Mononuclear cell (primary cell): ENCODE data around the gene CIZ1. TPM values are rescaled to one million over a fixed set of nuclear protein-coding genes. Genes with fewer than 3 reads are reported as not detected.
"Not testable (repeated sequence)": the region's sequence is repeated elsewhere in the genome, so short reads cannot be mapped to it uniquely, and the experiment has no call there.

Experiments
- H3K27me3 ChIP-seq: 2 replicates; pipeline ENCODE4 v1.6.0; 2011; ENCODE audit warnings: low read length, control low read depth; ENCODE audit not compliant: insufficient read depth
- H3K4me1 ChIP-seq: 2 replicates; pipeline ENCODE4 v1.5.1; 2011; ENCODE audit warnings: mild to moderate bottlenecking, low read length, control low read depth; ENCODE audit not compliant: insufficient read depth
- H3K4me3 ChIP-seq: 2 replicates; pipeline ENCODE4 v1.5.1; 2011; ENCODE audit warnings: mild to moderate bottlenecking, low read length, moderate library complexity
- H3K9me3 ChIP-seq: 2 replicates; pipeline ENCODE4 v1.5.1; 2011; ENCODE audit warnings: low read depth, mild to moderate bottlenecking, control low read depth, low read length
- total RNA-seq: library from RNA; depleted of rRNA; stranded (reverse); fragments of >200 nt; gene quantifications from one replicate; pipeline ENCODE4 v1.2.3, GENCODE V29; 2012

CIZ1 gene
- 26.0 TPM for total RNA-seq

DNA sequence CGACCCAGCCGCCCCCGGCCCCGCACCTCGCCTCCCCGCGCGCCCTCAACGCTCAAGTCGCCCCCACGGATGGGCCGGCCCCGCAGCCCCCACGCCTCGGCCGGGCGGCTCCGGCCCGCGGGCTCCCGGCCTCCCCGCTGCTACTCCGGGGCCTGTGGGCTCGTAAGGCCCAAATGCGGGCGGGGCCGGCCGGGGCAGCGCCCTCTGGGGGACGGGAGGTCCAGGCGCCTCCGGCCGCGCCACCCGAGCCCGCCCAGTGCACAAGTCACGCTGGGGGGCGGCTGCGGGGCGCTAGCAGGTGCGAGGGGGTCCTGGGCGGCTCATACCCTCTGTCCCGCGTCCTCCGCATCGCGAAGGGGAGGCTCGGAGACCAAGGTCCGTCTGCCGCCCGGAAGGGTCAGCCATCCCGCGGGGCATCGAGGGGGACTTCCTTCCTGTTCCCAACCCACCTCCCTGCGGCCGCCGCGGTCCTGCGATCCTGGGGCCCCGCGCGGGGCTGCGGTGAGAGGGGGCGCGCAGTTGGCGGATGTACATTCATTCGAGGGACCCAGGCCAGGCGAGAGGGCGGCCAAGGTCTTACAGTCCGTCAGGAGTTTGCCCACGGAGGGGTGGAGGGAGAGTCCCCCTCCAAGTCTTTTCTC, at the start of gene CIZ1:
Gene CIZ1 (minus strand): TSS at position 167 of the 641 bp plus-strand sequence. CDS start 715 bp downstream, outside the sequence.
- Histone ChIP-seq H3K4me1 (peaks cover 31% of the 10 kb centered on the region), H3K4me3 (peak within 1 kb of the TSS; percentile 66), H3K9me3 (no peaks in the 10 kb centered on the region), H3K27me3 (no peaks in the 10 kb centered on the region)

DNA sequence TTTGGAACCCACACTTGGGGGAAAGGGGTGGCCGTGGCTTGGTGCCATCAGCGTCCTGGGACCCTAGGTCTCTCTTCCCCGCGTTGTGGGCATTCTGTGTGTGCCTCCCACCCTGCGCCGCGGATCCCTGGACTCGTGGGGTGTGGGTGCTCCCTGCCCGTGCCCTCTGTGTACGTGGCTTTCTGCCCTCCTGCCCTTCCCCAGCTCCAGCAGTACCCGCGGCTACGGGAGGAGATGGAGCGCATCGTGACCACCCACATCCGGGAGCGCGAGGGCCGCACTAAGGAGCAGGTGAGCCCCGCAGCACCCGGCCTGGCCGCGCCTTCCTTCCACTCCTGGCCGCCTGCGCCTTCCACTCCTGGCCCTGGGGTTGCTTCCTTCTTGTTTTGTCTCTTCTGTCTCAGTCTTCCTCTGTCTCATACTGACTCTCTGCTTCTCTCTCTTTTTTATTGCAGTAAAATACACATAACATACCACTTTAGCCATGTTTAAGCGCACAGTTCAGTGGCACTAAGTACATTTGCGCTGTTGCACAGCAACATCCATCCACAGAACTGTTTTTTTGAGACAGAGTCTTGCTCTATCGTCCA, 42.5 kb upstream of the CIZ1 start:
- no peaks in the 10 kb centered on the region for H3K27me3 ChIP-seq
- H3K9me3 ChIP-seq = no peaks in the 10 kb centered on the region
- no peak overlapping the region for H3K4me3 ChIP-seq
- H3K4me1 ChIP-seq = no peaks in the 10 kb centered on the region

GRCh38 chr9:128232528-128233428, 41.4 kb upstream of the CIZ1 start:
- H3K27me3 ChIP-seq = no peaks in the 10 kb centered on the region
- no peaks in the 10 kb centered on the region for H3K4me1 ChIP-seq
- no peaks in the 10 kb centered on the region for H3K9me3 ChIP-seq
- no peak overlapping the region for H3K4me3 ChIP-seq

- Histone ChIP-seq H3K9me3 (no peaks in the 10 kb centered on the region), H3K27me3 (no peaks in the 10 kb centered on the region), H3K4me1 (no peaks in the 10 kb centered on the region), H3K4me3 (no peak overlapping the region)
Measured at GRCh38 chr9:128231638-128232527, 40.5 kb upstream of the CIZ1 start.

DNA sequence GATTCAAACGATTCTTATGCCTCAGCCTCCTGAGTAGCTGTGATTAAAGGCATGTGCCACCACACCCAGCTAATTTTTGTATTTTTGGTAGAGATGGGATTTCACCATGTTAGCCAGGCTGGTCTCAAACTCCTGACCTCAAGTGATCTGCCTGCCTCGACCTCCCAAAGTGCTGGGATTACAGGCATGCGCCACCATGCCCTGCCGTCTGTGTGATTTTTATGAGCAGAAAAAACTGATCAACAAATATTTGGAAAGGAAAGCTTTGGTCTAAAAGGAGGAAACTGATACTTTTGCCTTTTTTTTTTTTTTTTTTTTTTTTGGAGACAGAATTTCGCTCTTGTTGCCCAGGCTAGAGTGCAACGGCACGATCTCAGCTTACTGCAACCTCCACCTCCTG, 39.5 kb upstream of the CIZ1 start:
- not testable (repeated sequence) for H3K9me3 ChIP-seq, H3K27me3 ChIP-seq

DNA sequence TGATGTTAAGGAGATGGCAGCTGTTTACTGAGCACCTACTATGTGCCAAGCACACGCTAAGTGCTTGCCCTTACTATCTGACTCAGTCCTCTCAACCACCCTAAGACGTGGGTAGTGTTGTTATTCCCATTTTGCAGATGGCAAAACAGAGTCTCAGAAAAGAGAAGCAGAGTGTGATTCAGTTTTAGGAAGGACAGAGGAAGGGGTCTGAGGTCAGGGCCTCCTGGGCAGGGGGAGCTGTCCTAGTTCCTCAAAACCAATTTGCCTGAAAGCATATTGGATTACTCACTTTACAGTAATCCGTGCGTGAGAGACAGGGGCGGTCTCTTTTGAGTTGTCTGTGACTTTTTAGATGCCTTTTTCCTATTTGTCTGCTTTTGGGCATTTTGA, 35.0 kb upstream of the CIZ1 start:
- Histone ChIP-seq H3K9me3 (no peaks in the 10 kb centered on the region), H3K4me3 (no peak overlapping the region), H3K27me3 (no peaks in the 10 kb centered on the region), H3K4me1 (no peaks in the 10 kb centered on the region)

More for the DNA sequence above, 39.5 kb upstream of the CIZ1 start:
- not testable (repeated sequence) for H3K4me3 ChIP-seq, H3K4me1 ChIP-seq

DNA sequence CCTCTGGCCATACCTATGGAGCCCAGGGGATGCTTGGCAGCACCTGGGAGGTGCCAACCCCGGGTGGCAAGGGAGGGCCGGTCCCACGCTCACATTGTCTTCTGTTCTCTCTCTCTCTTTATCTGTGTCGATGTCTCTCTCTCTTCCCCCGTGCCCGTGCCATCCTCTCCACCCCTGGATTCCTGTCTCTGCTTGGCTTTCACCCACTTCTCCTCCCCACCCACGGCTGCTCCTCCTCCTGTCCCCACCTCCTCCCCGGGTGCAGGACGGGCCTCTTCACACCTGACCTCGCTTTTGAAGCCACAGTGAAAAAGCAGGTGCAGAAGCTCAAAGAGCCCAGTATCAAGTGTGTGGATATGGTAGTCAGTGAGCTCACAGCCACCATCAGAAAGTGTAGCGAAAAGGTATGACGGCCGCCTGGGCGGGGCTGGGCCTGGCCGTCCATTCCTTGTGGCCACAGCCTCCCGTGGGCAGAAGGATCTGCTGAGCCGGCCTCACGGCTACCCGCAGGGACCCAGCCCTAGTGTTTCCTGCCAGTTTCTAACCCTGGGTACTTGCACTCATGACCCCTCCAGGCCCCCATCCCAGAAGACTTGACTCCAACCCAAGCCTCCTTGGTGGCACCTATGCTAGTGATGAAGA, 34.5 kb upstream of the CIZ1 start:
- no peak overlapping the region for H3K4me3 ChIP-seq
- H3K4me1 ChIP-seq = no peaks in the 10 kb centered on the region
- no peaks in the 10 kb centered on the region for H3K27me3 ChIP-seq
- no peaks in the 10 kb centered on the region for H3K9me3 ChIP-seq

- no peaks in the 10 kb centered on the region for H3K9me3 ChIP-seq
- H3K27me3 ChIP-seq = no peaks in the 10 kb centered on the region
- H3K4me3 ChIP-seq = no peak overlapping the region
- no peaks in the 10 kb centered on the region for H3K4me1 ChIP-seq
Measured at GRCh38 chr9:128224877-128225276, 33.5 kb upstream of the CIZ1 start.

DNA sequence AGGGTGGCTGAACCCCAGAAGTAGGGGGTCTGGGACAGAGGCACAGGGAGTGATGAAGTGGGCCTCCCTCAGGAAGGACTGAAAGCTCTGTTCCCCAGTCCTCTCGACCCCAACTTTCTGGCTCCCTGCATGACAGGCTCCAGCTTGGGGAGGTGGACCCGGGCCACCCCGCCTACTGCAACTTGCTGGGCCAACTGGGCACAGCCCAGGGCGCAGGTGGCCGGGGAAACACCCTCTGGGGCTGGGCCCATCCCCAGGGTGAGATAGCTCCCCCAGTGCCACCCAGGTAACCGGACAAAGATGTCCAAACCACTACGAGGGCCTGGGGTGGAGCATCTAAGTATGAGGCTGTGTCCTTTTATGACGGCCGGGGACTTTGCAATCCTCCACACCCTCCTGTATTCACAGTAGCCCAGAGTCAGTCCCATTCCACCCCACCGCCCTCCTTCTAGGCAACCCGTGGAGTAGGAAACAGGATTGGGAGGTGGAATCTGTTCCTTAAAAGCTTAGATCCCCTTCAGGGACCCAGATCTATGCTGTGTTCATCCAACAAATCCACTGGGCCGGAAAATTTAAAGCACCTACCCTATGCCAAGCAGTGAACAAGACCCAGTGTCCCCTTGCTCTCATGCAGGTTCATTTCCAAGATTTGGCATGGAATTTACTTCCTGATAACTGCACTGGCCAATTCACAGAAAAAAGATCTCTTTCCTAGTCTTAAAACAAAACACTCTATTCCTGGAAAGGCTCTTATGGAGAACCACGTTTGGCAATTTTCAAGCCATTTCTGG, 31.7 kb upstream of the CIZ1 start:
- Histone ChIP-seq H3K27me3 (no peaks in the 10 kb centered on the region), H3K9me3 (no peaks in the 10 kb centered on the region), H3K4me3 (no peak overlapping the region), H3K4me1 (peaks cover 11% of the 10 kb centered on the region)

DNA sequence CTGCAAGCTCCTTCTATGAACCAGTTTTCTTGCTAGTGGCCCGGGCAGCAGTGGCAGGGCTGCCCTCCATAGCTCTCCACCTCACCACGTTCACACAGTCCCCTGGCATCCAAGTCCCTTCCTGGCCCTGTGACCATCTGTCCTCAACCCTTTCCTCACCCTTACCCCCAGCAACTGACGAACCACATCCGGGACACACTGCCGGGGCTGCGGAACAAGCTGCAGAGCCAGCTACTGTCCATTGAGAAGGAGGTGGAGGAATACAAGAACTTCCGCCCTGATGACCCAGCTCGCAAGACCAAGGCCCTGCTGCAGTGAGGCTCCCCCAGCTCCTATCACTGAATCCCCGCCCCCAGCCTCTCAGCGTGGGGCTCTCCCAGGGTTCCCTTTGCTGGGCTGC, 30.7 kb upstream of the CIZ1 start:
- no peaks in the 10 kb centered on the region for H3K27me3 ChIP-seq
- no peak overlapping the region for H3K4me3 ChIP-seq
- H3K9me3 ChIP-seq = no peaks in the 10 kb centered on the region
- peaks cover 17% of the 10 kb centered on the region for H3K4me1 ChIP-seq

GRCh38 chr9:128219831-128220230, 28.5 kb upstream of the CIZ1 start:
- H3K27me3 ChIP-seq = no peaks in the 10 kb centered on the region
- no peaks in the 10 kb centered on the region for H3K9me3 ChIP-seq
- H3K4me1 ChIP-seq = peaks cover 17% of the 10 kb centered on the region
- H3K4me3 ChIP-seq = no peak overlapping the region

GRCh38 chr9:128218518-128219389, 27.4 kb upstream of the CIZ1 start:
- Histone ChIP-seq H3K4me3 (peak overlapping the region; percentile 33), H3K4me1 (peaks cover 17% of the 10 kb centered on the region), H3K9me3 (no peaks in the 10 kb centered on the region), H3K27me3 (no peaks in the 10 kb centered on the region)

DNA sequence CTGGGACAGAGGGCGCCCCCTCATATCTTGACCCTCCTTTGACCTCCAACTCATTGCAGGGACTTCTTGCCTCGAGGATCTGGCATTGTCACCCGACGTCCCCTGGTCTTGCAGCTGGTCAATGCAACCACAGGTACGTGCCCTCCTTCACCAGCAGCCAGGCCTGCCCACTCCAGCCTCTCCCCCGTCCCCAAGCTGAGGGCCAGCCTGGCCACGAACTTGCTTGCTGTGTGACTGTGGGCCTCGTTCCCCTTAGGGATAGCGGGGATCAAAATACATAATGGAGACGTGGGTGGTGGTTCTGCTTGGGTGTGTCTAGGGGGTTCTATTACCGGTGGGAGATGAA, 26.8 kb upstream of the CIZ1 start:
- Histone ChIP-seq H3K4me3 (peak overlapping the region; percentile 33), H3K27me3 (no peaks in the 10 kb centered on the region), H3K4me1 (peaks cover 17% of the 10 kb centered on the region), H3K9me3 (no peaks in the 10 kb centered on the region)
